GM12878 (cell line): ENCODE results near the gene CASR. TPM values are rescaled to one million over a fixed set of nuclear protein-coding genes. Genes with fewer than 3 reads are reported as not detected.

Source experiments
- ATAC-seq: fragments of 200-7000 bp; cut with Tn5 transposase; 3 replicates; pipeline ENCODE4 v1.9.1; 2020; ENCODE audit warnings: mild to moderate bottlenecking, moderate library complexity
- BruUV-seq: library from RNA; stranded (reverse); fragments of 400-500 nt; replicated peaks from 2 replicates; lab custom pipeline; 2021; lab: Mats Ljungman, UMichigan
- CTCF ChIA-PET: fragments of 300-600 bp; sonication (Branson Sonifier 250); formaldehyde crosslinking; extraction: SDS; loops from one replicate; lab custom pipeline; 2021; ENCODE audit warnings: inconsistent platforms; lab: Yijun Ruan, JAX
- POLR2A ChIA-PET: fragments of 350-600 bp; formaldehyde crosslinking; extraction: SDS; loops from one replicate; lab custom pipeline; 2021; ENCODE audit warnings: inconsistent platforms; lab: Charles Lee
- RAD21 ChIA-PET: fragments of 300-600 bp; sonication (Branson Sonifier 250); formaldehyde crosslinking; loops from one replicate; lab custom pipeline; 2023; ENCODE audit warnings: antibody characterized with exemption; ENCODE audit not compliant: unreplicated experiment; lab: Charles Lee
- SMC1A ChIA-PET: fragments of 300-600 bp; sonication (Branson Sonifier 250); formaldehyde crosslinking; loops from one replicate; lab custom pipeline; 2023; ENCODE audit not compliant: unreplicated experiment, uncharacterized antibody; lab: Charles Lee
- DNase-seq: peaks from one replicate; pipeline ENCODE4 v3.0.0-alpha.2; 2011; ENCODE audit warnings: low read depth, low spot score
- FAIRE-seq: peaks from 3 replicates; lab custom pipeline; 2011; peaks lifted over from hg19 to GRCh38; lab: Jason Lieb, UNC
- H2AFZ ChIP-seq: 2 replicates; pipeline ENCODE4 v1.6.0; 2011; ENCODE audit warnings: low read depth, low read length, control low read depth; ENCODE audit not compliant: control insufficient read depth
- H3K27ac ChIP-seq: 2 replicates; pipeline ENCODE4 v1.5.1; 2011; ENCODE audit warnings: control low read depth; ENCODE audit not compliant: control insufficient read depth, insufficient read depth
- H3K27me3 ChIP-seq, 2 experiments: replicated peaks in 1 of 2; 2 replicates each; pipeline versions ENCODE4 v1.6.0 to v1.6.1; 2011; ENCODE audit warnings: low read length in 1 of 2; ENCODE audit not compliant: control insufficient read depth in 2 of 2, insufficient read depth in 2 of 2
- H3K36me3 ChIP-seq, 2 experiments: 2 replicates each; pipeline ENCODE4 v1.5.1; 2011; ENCODE audit warnings: low read length in 1 of 2; ENCODE audit not compliant: control insufficient read depth in 2 of 2, insufficient read depth in 2 of 2
- H3K4me1 ChIP-seq: 2 replicates; pipeline ENCODE4 v1.6.1; 2011; ENCODE audit warnings: mild to moderate bottlenecking, low read length, moderate library complexity, mixed read lengths; ENCODE audit not compliant: control insufficient read depth, insufficient read depth
- H3K4me2 ChIP-seq: 2 replicates; pipeline ENCODE4 v1.6.0; 2011; ENCODE audit warnings: control low read depth; ENCODE audit not compliant: control insufficient read depth, insufficient read depth
- H3K4me3 ChIP-seq: fragments of 200-600 bp; sonication (generic); 2 replicates; pipeline ENCODE4 v1.5.1; 2016
- H3K79me2 ChIP-seq: 2 replicates; pipeline ENCODE4 v1.6.0; 2011; ENCODE audit warnings: low read length; ENCODE audit not compliant: control insufficient read depth, insufficient read depth
- H3K9ac ChIP-seq: 2 replicates; pipeline ENCODE4 v1.8.0; 2011; ENCODE audit warnings: low read length, control low read depth, mixed read lengths; ENCODE audit not compliant: control insufficient read depth, insufficient read depth
- H3K9me3 ChIP-seq: replicated peaks from 3 replicates; pipeline ENCODE4 v1.5.1; 2011; ENCODE audit warnings: mild to moderate bottlenecking, low read length; ENCODE audit not compliant: control insufficient read depth, insufficient read depth
- H4K20me1 ChIP-seq: 2 replicates; pipeline ENCODE4 v1.6.0; 2011; ENCODE audit not compliant: control insufficient read depth, insufficient read depth
- ATF2 ChIP-seq: IDR thresholded peaks from 2 replicates; pipeline ENCODE4 v1.6.1; 2012; ENCODE audit warnings: low read length, inconsistent platforms
- CHD1 ChIP-seq: IDR thresholded peaks from 2 replicates; pipeline ENCODE4 v1.6.1; 2012; ENCODE audit warnings: low read depth, low read length, improper control_type of control experiment
- EZH2 ChIP-seq: IDR thresholded peaks from 2 replicates; pipeline ENCODE4 v1.6.1; 2012; ENCODE audit warnings: low read depth, mild to moderate bottlenecking, control low read depth, inconsistent platforms, low read length, borderline replicate concordance; ENCODE audit not compliant: control insufficient read depth
- HDAC2 ChIP-seq: fragments of 200-600 bp; sonication (generic); IDR thresholded peaks from 2 replicates; pipeline ENCODE4 v1.6.1; 2017
- HDAC6 ChIP-seq: fragments of 200-600 bp; sonication (generic); IDR thresholded peaks from one replicate; pipeline ENCODE4 v1.8.0; 2017; ENCODE audit warnings: antibody characterized with exemption; ENCODE audit not compliant: unreplicated experiment
- NRF1 ChIP-seq: conservative IDR thresholded peaks from 2 replicates; pipeline ENCODE4 v1.6.1; 2011; ENCODE audit warnings: mild to moderate bottlenecking, low read depth, low read length, improper control_type of control experiment
- POLR2A ChIP-seq: IDR thresholded peaks from 2 replicates; pipeline ENCODE4 v1.6.1; 2011; ENCODE audit warnings: low read depth, mild to moderate bottlenecking, low read length
- STAT1 ChIP-seq: fragments of 450-650 bp; conservative IDR thresholded peaks from 2 replicates; pipeline ENCODE4 v1.6.1; 2014; ENCODE audit warnings: antibody characterized with exemption, mild to moderate bottlenecking
- STAT3 ChIP-seq: IDR thresholded peaks from 2 replicates; pipeline ENCODE4 v1.6.1; 2011; ENCODE audit warnings: low read depth, low read length, improper control_type of control experiment
- WGBS: methylation state at CpG from one replicate; pipeline ENCODE4 v1.1.6; 2016; ENCODE audit warnings: low lambda C conversion rate; ENCODE audit not compliant: insufficient replicate concordance, insufficient coverage; ENCODE audit errors: missing lambda C conversion rate; 5-methylcytosine and 5-hydroxymethylcytosine counted together
- in situ Hi-C: fragments of 300-500 bp; cut with MboI; formaldehyde crosslinking; loops from 9 replicates; pipeline ENCODE4 v1.14.3; 2018; ENCODE audit warnings: mixed read lengths
- intact Hi-C: fragments of 100-400 bp; cut with micrococcal nuclease; formaldehyde crosslinking; loops from one replicate; pipeline ENCODE4 v1.14.2; 2022; ENCODE audit not compliant: unreplicated experiment
- polyA plus RNA-seq, 11 experiments: library from polyadenylated mRNA; depleted of rRNA in 4 of 11; unstranded in 6 of 11; stranded (reverse) in 5 of 11; fragments of >200 nt; fragmentation: Nextera tagmentation in 4 of 11; fragmentation: Illumina TruSeq in 1 of 11; extraction: Ambion mirVana in 4 of 11; extraction: Trizol in 1 of 11; gene quantifications; 1 replicate in 1 of 11; 2 replicates in 10 of 11; pipeline versions ENCODE4 v1.2.1 to v1.2.3, GENCODE V29; 2011 to 2016; ENCODE audit warnings: inconsistent platforms in 2 of 11, missing spikeins in 2 of 11, low read depth in 1 of 11
- total RNA-seq, 4 experiments: library from RNA; depleted of rRNA in 3 of 4; stranded (reverse); fragments of >200 nt in 3 of 4; fragmentation: Illumina TruSeq in 1 of 4; extraction: Trizol in 1 of 4; gene quantifications; 2 replicates each; pipeline versions ENCODE4 v1.2.1 to v1.2.3, GENCODE V29; 2013 to 2021
- TF ChIP-seq, protein P1 (sequence below): fragments of 150-350 bp; IDR thresholded peaks from 2 replicates; pipeline ENCODE4 v1.6.1; 2016; ENCODE audit warnings: low read depth, low read length

CASR gene
- total and polyA plus RNA-seq, 10 of the 15 experiments (the other 5 are each of a cell fraction or from before 2014, with no cell fraction given): 0.04 to 0.37 (median 0.11) TPM

GRCh38 chr3:122214711-122215110 lies 31.2 kb downstream of the CASR start:
- ChIA-PET SMC1A (interaction anchor here (0.7 to 2.1 kb wide), 4 partner anchors 19 to 111 kb away, joined by 3 to 9 read pairs (median 3); no protein-coding TSS in a partner anchor), POLR2A (no interaction called here)

DNA sequence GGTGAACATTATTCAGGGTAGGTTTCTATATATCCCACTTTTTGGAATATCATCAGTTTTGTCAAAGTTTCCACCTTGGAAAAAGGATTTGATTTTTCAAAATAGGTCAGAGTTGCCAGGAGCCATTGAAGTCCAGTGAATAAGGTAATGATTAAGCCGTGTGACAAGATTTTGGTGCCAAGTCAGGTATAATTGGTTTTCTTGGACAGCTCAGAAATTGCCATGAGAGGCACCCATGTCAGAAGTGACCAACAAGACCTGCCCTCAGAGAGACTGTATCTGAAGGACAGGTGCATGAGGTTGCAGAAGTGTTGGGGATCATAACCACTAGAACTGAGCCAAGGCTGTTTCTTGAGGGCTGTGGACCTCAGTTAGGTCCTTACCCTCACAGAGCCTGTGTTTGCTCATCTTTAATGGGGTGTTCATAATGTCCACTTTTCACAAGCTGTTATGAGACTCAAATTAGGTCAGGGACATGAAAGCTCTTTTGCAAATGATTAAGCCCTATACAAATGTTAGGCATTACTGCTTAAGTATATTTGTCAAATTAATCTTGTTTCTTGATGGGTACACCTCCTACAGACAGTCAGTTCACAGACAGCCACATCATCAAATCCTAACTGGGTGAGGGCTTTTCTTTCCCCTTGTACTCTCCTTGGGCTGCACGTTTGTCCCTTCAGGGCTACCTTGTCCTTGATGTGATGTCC lies 32.3 kb downstream of the CASR start:
- Histone ChIP-seq H3K27me3 (no peaks in the 10 kb centered on the region), H3K27ac (no peak overlapping the region), H3K9ac (no peak overlapping the region), H3K79me2 (no peaks in the 10 kb centered on the region), H3K4me1 (0 out of 2 replicates have a peak, but pooled peaks cover 2% of the 10 kb centered on the region), H3K36me3 (no peaks in the 10 kb centered on the region), H2AFZ (no peak overlapping the region), H3K9me3 (no peaks in the 10 kb centered on the region), H3K4me3 (no peak overlapping the region), H4K20me1 (no peaks in the 10 kb centered on the region), H3K4me2 (no peak overlapping the region)
- CTCF ChIA-PET: no interaction called here
- DNase-seq (no peak), ATAC-seq (no peak), FAIRE-seq (no peak)
- WGBS: 43% methylated on average over 2 of the region's 2 CpGs
- POLR2A ChIA-PET: no interaction called here
- SMC1A ChIA-PET: interaction anchor here (1.1 to 2.1 kb wide), 6 partner anchors 10 to 112 kb away, joined by 3 to 9 read pairs (median 4); no protein-coding TSS in a partner anchor
- intact Hi-C loops: no loop called here
- RAD21 ChIA-PET: interaction anchor here (1.5 to 1.6 kb wide), 2 partner anchors 18 to 43 kb away, joined by 3 to 4 read pairs; no protein-coding TSS in a partner anchor
- BruUV-seq: no TSS peak
- TF ChIP-seq HDAC6 (no peak), HDAC2 (no peak), CHD1 (no peak), STAT1 (no peak), STAT3 (no peak), NRF1 (no peak), POLR2A (no peak), EZH2 (no peak)
- TF ChIP-seq, protein P1, sequence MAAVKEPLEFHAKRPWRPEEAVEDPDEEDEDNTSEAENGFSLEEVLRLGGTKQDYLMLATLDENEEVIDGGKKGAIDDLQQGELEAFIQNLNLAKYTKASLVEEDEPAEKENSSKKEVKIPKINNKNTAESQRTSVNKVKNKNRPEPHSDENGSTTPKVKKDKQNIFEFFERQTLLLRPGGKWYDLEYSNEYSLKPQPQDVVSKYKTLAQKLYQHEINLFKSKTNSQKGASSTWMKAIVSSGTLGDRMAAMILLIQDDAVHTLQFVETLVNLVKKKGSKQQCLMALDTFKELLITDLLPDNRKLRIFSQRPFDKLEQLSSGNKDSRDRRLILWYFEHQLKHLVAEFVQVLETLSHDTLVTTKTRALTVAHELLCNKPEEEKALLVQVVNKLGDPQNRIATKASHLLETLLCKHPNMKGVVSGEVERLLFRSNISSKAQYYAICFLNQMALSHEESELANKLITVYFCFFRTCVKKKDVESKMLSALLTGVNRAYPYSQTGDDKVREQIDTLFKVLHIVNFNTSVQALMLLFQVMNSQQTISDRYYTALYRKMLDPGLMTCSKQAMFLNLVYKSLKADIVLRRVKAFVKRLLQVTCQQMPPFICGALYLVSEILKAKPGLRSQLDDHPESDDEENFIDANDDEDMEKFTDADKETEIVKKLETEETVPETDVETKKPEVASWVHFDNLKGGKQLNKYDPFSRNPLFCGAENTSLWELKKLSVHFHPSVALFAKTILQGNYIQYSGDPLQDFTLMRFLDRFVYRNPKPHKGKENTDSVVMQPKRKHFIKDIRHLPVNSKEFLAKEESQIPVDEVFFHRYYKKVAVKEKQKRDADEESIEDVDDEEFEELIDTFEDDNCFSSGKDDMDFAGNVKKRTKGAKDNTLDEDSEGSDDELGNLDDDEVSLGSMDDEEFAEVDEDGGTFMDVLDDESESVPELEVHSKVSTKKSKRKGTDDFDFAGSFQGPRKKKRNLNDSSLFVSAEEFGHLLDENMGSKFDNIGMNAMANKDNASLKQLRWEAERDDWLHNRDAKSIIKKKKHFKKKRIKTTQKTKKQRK: no peak
- in situ Hi-C loops: no loop called here

More at GRCh38 chr3:122214711-122215110, 31.2 kb downstream of the CASR start:
- ATAC-seq (no peak), FAIRE-seq (no peak), DNase-seq (no peak)
- no TSS peak for BruUV-seq
- H3K4me1 ChIP-seq: 0 out of 2 replicates have a peak, but pooled peaks cover 2% of the 10 kb centered on the region
- RAD21 ChIA-PET: interaction anchor here (1.5 kb wide), 1 partner anchor 44 kb away, joined by 3 read pairs; no protein-coding TSS in a partner anchor
- H4K20me1 ChIP-seq: no peaks in the 10 kb centered on the region
- intact Hi-C loops: no loop called here
- 13% methylated on average over 4 of the region's 4 CpGs for WGBS
- no peaks in the 10 kb centered on the region for H3K9me3 ChIP-seq
- no peak overlapping the region for H3K9ac ChIP-seq
- CTCF ChIA-PET: no interaction called here
- H3K4me3 ChIP-seq: no peak overlapping the region
- H2AFZ ChIP-seq: no peak overlapping the region
- TF ChIP-seq ATF2: no peak
- in situ Hi-C loops: no loop called here
- no peaks in the 10 kb centered on the region for H3K36me3 ChIP-seq
- no peak overlapping the region for H3K4me2 ChIP-seq
- H3K27me3 ChIP-seq: no peaks in the 10 kb centered on the region
- no peaks in the 10 kb centered on the region for H3K79me2 ChIP-seq
- no peak overlapping the region for H3K27ac ChIP-seq
